Measurements from ENCODE around the gene UCK1. TPM values are rescaled to one million over a fixed set of nuclear protein-coding genes. Genes with fewer than 3 reads are reported as not detected.
A peak's percentile ranks its signal among the peaks of the same experiment; 100 is the strongest.

Gene UCK1
- total and polyA plus RNA-seq, 2 of the 8 experiments (the other 6 are each of a cell fraction or from before 2014, with no cell fraction given) = 35.1 to 42.0 TPM

- Histone ChIP-seq H3K36me3 (ENCODE audit: control insufficient read depth in 2 of 4, insufficient read depth in 4 of 4, low read length in 3 of 4) (peaks cover 67 to 95% (median 87%) of the 10 kb centered on the region in 4 experiments), H2BK15ac (ENCODE audit: low read length) (no peak overlapping the region), H2BK12ac (ENCODE audit: low read depth, low read length) (no peak overlapping the region), H3K27ac (ENCODE audit: low read depth, low read length) (no peak overlapping the region), H3K18ac (ENCODE audit: extremely low read depth, low read length) (no peak overlapping the region), H3K79me2 (ENCODE audit: control insufficient read depth in 1 of 2, insufficient read depth in 2 of 2, low read length in 2 of 2) (peaks cover 0 to 21% of the 10 kb centered on the region in 2 experiments; a peak in 1 of 4 replicates), H3K23me2 (ENCODE audit: low read depth, low read length) (no peaks in the 10 kb centered on the region), H4K91ac (replicated peaks; ENCODE audit: insufficient read length, low read length) (no peak overlapping the region), H3K4me3 (ENCODE audit: extremely low read depth in 1 of 4, insufficient read depth in 2 of 4, low read depth in 3 of 4, low read length in 4 of 4) (no peak overlapping the region), H3K4me1 (replicated peaks in 1 of 4; ENCODE audit: control insufficient read depth in 3 of 4, insufficient read depth in 4 of 4, low read length in 3 of 4) (no peaks in the 10 kb centered on the region), H2BK5ac (ENCODE audit: low read depth, low read length) (no peak overlapping the region), H4K20me1 (replicated peaks in 1 of 2; ENCODE audit: control insufficient read depth in 1 of 2, insufficient read depth in 2 of 2, low read length in 2 of 2) (peaks cover 7 to 27% of the 10 kb centered on the region in 2 experiments), H2AK5ac (ENCODE audit: low read depth, low read length) (no peak overlapping the region), H2BK20ac (ENCODE audit: low read length) (no peak overlapping the region), H3K9ac (replicated peaks in 1 of 4; ENCODE audit: extremely low read depth in 1 of 4, low read depth in 3 of 4, low read length in 3 of 4) (no peak overlapping the region), H4K8ac (ENCODE audit: extremely low read depth, insufficient read depth, low read length) (peak overlapping the region; percentile 20; the same call in 1 of the 2 replicates), H3K23ac (ENCODE audit: insufficient read length) (no peak overlapping the region), H4K5ac (ENCODE audit: insufficient read length, low read depth, low read length) (no peak overlapping the region), H3K27me3 (replicated peaks in 1 of 4; ENCODE audit: control insufficient read depth in 3 of 4, extremely low read depth in 1 of 4, insufficient read depth in 3 of 4, low read length in 3 of 4) (no peaks in the 10 kb centered on the region), H3K4me2 (ENCODE audit: insufficient read depth in 1 of 2, low read depth in 2 of 2, low read length in 2 of 2) (no peak overlapping the region), H2BK120ac (replicated peaks; ENCODE audit: low read depth, low read length) (no peak overlapping the region), H3K56ac (replicated peaks; ENCODE audit: insufficient read length, low read depth, low read length) (no peak overlapping the region), H3K9me3 (ENCODE audit: insufficient read depth in 2 of 2, low read depth in 1 of 2, low read length in 1 of 2) (no peaks in the 10 kb centered on the region), H3K4ac (replicated peaks; ENCODE audit: insufficient read length, low read depth, low read length) (no peak overlapping the region), H2AFZ (ENCODE audit: low read length) (no peak overlapping the region), H3K79me1 (ENCODE audit: low read depth, low read length) (peaks cover 10% of the 10 kb centered on the region; the same call in 1 of the 2 replicates), H3K14ac (ENCODE audit: insufficient read length) (no peak overlapping the region)
- TF ChIP-seq CEBPB (IDR thresholded peaks at IDR 0.05; ENCODE audit: low read depth, low read length) (no peak), RFX5 (IDR thresholded peaks at IDR 0.05; ENCODE audit: borderline replicate concordance, low read depth, low read length) (no peak), ASH2L (IDR thresholded peaks at IDR 0.05; ENCODE audit: low read length) (no peak), RBBP5 (IDR thresholded peaks at IDR 0.05; ENCODE audit: borderline replicate concordance, low read depth, low read length) (no peak), TEAD4 (IDR thresholded peaks at IDR 0.05; ENCODE audit: low read depth, low read length) (no peak), YY1 (IDR thresholded peaks at IDR 0.05; ENCODE audit: low read depth, low read length) (no peak), RXRA (IDR thresholded peaks at IDR 0.05; ENCODE audit: insufficient read depth, low read depth, low read length) (no peak), PHF8 (conservative IDR thresholded peaks at IDR 0.05; ENCODE audit: low read depth, low read length) (no peak), SP1 (IDR thresholded peaks at IDR 0.05; ENCODE audit: low read depth, low read length) (no peak), POLR2A (IDR thresholded peaks at IDR 0.05; ENCODE audit: control extremely low read depth in 1 of 2, low read depth in 2 of 2, low read length in 2 of 2) (no peak), JUND (IDR thresholded peaks at IDR 0.05; ENCODE audit: low read length) (no peak), TBP (IDR thresholded peaks at IDR 0.05; ENCODE audit: low read depth, low read length) (no peak), SIN3A (conservative IDR thresholded peaks at IDR 0.05 in 1 of 2, IDR thresholded peaks at IDR 0.05 in 1 of 2; ENCODE audit: low read depth in 1 of 2, low read length in 2 of 2) (no peak), FOSL1 (IDR thresholded peaks at IDR 0.05; ENCODE audit: insufficient read depth, low read depth, low read length) (no peak)
- ChIA-PET CTCF (ENCODE audit: partially characterized antibody) (interaction anchor here (0.7 to 5.2 kb wide), 17 partner anchors 9 to 151 kb away, joined by 3 to 31 read pairs (median 4); no protein-coding TSS in a partner anchor), POLR2A (ENCODE audit: partially characterized antibody) (interaction anchor here (0.8 to 1.3 kb wide), 2 partner anchors 14 to 105 kb away, joined by 3 to 5 read pairs; no protein-coding TSS in a partner anchor)
- DNase-seq (ENCODE audit: low read depth in 1 of 2, low spot score in 2 of 2) (no peak), FAIRE-seq (no peak)
- 93% methylated on average over 19 of the region's 19 CpGs; no CpG with 5 or more reads in 1 of the 2 experiments for WGBS, 2 experiments (ENCODE audit: extremely low coverage in 1 of 2, insufficient coverage in 1 of 2, insufficient read length in 1 of 2, insufficient replicate concordance in 2 of 2, low coverage in 1 of 2, low lambda C conversion rate in 2 of 2, missing lambda C conversion rate in 1 of 2)
Measured at GRCh38 chr9:131477816-131478419, 53.1 kb downstream of the UCK1 start.

Measured in H1 (cell line).